HepG2 (cell line): ENCODE data around the gene LAMC1. TPM values are rescaled to one million over a fixed set of nuclear protein-coding genes. Genes with fewer than 3 reads are reported as not detected.

ENCODE experiments used
- DNMT1 ChIP-seq: sonication (generic); formaldehyde crosslinking; IDR thresholded peaks from 2 replicates; pipeline ENCODE4 v1.5.1; 2020; ENCODE audit warnings: mild to moderate bottlenecking, missing genetic modification reagents
- DZIP1 ChIP-seq: sonication (generic); formaldehyde crosslinking; IDR thresholded peaks from 2 replicates; pipeline ENCODE4 v1.5.0; 2020; ENCODE audit warnings: mild to moderate bottlenecking, missing genetic modification reagents
- FOXC1 ChIP-seq: sonication (generic); formaldehyde crosslinking; IDR thresholded peaks from 2 replicates; pipeline ENCODE4 v1.8.0; 2022; ENCODE audit warnings: mild to moderate bottlenecking, missing genetic modification reagents, borderline replicate concordance
- FOXP1 ChIP-seq, 2 experiments: fragments of 450-650 bp in 1 of 2; IDR thresholded peaks; 2 replicates each; pipeline ENCODE4 v1.6.1; 2017 to 2018; ENCODE audit warnings: antibody characterized with exemption in 1 of 2
- HINFP ChIP-seq: sonication (generic); formaldehyde crosslinking; IDR thresholded peaks from 2 replicates; pipeline ENCODE4 v1.4.0; 2020; ENCODE audit warnings: low read depth, mild to moderate bottlenecking, missing genetic modification reagents
- HMG20A ChIP-seq: IDR thresholded peaks from 2 replicates; pipeline ENCODE4 v1.6.1; 2016; ENCODE audit warnings: borderline replicate concordance
- NCOA1 ChIP-seq: sonication (generic); formaldehyde crosslinking; IDR thresholded peaks from 2 replicates; pipeline ENCODE4 v1.9.0; 2021; ENCODE audit warnings: missing genetic modification reagents
- POLR2A ChIP-seq, 2 experiments: IDR thresholded peaks; 2 replicates each; pipeline ENCODE4 v1.6.1; 2011; ENCODE audit warnings: low read depth in 2 of 2, low read length in 2 of 2, mild to moderate bottlenecking in 1 of 2, moderate library complexity in 1 of 2; ENCODE audit not compliant: insufficient read depth in 1 of 2
- SIN3B ChIP-seq: fragments of 150-350 bp; IDR thresholded peaks from 2 replicates; pipeline ENCODE4 v1.6.1; 2014; ENCODE audit warnings: low read length
- SMYD3 ChIP-seq: sonication (generic); formaldehyde crosslinking; IDR thresholded peaks from 2 replicates; pipeline ENCODE4 v1.8.1; 2023; ENCODE audit warnings: mild to moderate bottlenecking, missing genetic modification reagents
- TEAD3 ChIP-seq: optimal IDR thresholded peaks from 2 replicates; pipeline ENCODE3; 2016; ENCODE audit warnings: borderline replicate concordance
- THYN1 ChIP-seq: sonication (generic); formaldehyde crosslinking; IDR thresholded peaks from 2 replicates; pipeline ENCODE4 v1.8.1; 2023; ENCODE audit warnings: low read depth, mild to moderate bottlenecking, moderate library complexity, missing genetic modification reagents, borderline replicate concordance
- XBP1 ChIP-seq: sonication (generic); formaldehyde crosslinking; IDR thresholded peaks from 2 replicates; pipeline ENCODE4 v1.5.0; 2020; ENCODE audit warnings: missing genetic modification reagents
- polyA plus RNA-seq, 8 experiments: library from polyadenylated mRNA; depleted of rRNA in 3 of 8; stranded (reverse) in 7 of 8; unstranded in 1 of 8; fragments of >200 nt; fragmentation: Illumina TruSeq in 4 of 8; extraction: Trizol in 4 of 8; gene quantifications; 2 replicates each; pipeline versions ENCODE4 v1.2.1 to v1.2.3, GENCODE V29; 2011 to 2016; ENCODE audit warnings: low read depth in 4 of 8, missing spikeins in 1 of 8, mixed read lengths in 1 of 8; ENCODE audit not compliant: insufficient read depth in 1 of 8
- total RNA-seq, 5 experiments: library from RNA; depleted of rRNA; stranded (reverse); fragments of >200 nt; fragmentation: Illumina TruSeq; extraction: Trizol; gene quantifications; 2 replicates each; pipeline ENCODE4 v1.2.3, GENCODE V29; 2016; ENCODE audit warnings: low read depth in 1 of 5
- TF ChIP-seq, protein P1 (sequence below): sonication (generic); formaldehyde crosslinking; IDR thresholded peaks from 2 replicates; pipeline ENCODE4 v1.8.0; 2022; ENCODE audit warnings: missing genetic modification reagents, mild to moderate bottlenecking, borderline replicate concordance
- TF ChIP-seq, protein P2 (sequence below): sonication (generic); formaldehyde crosslinking; IDR thresholded peaks from 2 replicates; pipeline ENCODE4 v1.4.0; 2020; ENCODE audit warnings: missing genetic modification reagents, borderline replicate concordance
- TF ChIP-seq, protein P3 (sequence below): sonication (generic); formaldehyde crosslinking; IDR thresholded peaks from 2 replicates; pipeline ENCODE4 v1.5.1; 2020; ENCODE audit warnings: missing genetic modification reagents, mild to moderate bottlenecking, borderline replicate concordance

LAMC1 gene
- total and polyA plus RNA-seq, 2 of the 13 experiments (the other 11 are each of a cell fraction or from before 2014, with no cell fraction given), result 58.5 to 137 TPM

GRCh38 chr1:183023601-183024316 lies 539 bp downstream of the LAMC1 start (continued):
- TF ChIP-seq THYN1 (CRISPR knock-in tag), result no peak
- TF ChIP-seq FOXP1 (IDR thresholded peaks at IDR 0.05), result no peak
- no peak for TF ChIP-seq FOXP1 (CRISPR knock-in tag; IDR thresholded peaks at IDR 0.05)
- TF ChIP-seq POLR2A (IDR thresholded peaks at IDR 0.05; ENCODE audit: insufficient read depth in 1 of 2, low read depth in 2 of 2, low read length in 2 of 2), result peak in 1 of 2 experiments; percentile 38; a peak in 1 of 4 replicates
- TF ChIP-seq, protein P1, sequence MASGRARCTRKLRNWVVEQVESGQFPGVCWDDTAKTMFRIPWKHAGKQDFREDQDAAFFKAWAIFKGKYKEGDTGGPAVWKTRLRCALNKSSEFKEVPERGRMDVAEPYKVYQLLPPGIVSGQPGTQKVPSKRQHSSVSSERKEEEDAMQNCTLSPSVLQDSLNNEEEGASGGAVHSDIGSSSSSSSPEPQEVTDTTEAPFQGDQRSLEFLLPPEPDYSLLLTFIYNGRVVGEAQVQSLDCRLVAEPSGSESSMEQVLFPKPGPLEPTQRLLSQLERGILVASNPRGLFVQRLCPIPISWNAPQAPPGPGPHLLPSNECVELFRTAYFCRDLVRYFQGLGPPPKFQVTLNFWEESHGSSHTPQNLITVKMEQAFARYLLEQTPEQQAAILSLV (CRISPR knock-in tag), result no peak
- TF ChIP-seq, protein P2, sequence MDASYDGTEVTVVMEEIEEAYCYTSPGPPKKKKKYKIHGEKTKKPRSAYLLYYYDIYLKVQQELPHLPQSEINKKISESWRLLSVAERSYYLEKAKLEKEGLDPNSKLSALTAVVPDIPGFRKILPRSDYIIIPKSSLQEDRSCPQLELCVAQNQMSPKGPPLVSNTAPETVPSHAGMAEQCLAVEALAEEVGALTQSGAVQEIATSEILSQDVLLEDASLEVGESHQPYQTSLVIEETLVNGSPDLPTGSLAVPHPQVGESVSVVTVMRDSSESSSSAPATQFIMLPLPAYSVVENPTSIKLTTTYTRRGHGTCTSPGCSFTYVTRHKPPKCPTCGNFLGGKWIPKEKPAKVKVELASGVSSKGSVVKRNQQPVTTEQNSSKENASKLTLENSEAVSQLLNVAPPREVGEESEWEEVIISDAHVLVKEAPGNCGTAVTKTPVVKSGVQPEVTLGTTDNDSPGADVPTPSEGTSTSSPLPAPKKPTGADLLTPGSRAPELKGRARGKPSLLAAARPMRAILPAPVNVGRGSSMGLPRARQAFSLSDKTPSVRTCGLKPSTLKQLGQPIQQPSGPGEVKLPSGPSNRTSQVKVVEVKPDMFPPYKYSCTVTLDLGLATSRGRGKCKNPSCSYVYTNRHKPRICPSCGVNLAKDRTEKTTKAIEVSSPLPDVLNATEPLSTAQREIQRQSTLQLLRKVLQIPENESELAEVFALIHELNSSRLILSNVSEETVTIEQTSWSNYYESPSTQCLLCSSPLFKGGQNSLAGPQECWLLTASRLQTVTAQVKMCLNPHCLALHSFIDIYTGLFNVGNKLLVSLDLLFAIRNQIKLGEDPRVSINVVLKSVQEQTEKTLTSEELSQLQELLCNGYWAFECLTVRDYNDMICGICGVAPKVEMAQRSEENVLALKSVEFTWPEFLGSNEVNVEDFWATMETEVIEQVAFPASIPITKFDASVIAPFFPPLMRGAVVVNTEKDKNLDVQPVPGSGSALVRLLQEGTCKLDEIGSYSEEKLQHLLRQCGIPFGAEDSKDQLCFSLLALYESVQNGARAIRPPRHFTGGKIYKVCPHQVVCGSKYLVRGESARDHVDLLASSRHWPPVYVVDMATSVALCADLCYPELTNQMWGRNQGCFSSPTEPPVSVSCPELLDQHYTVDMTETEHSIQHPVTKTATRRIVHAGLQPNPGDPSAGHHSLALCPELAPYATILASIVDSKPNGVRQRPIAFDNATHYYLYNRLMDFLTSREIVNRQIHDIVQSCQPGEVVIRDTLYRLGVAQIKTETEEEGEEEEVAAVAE (CRISPR knock-in tag), result no peak; the same call in 1 of the 2 replicates
- TF ChIP-seq TEAD3 (CRISPR knock-in tag), result peak; percentile 61
- TF ChIP-seq, protein P3, sequence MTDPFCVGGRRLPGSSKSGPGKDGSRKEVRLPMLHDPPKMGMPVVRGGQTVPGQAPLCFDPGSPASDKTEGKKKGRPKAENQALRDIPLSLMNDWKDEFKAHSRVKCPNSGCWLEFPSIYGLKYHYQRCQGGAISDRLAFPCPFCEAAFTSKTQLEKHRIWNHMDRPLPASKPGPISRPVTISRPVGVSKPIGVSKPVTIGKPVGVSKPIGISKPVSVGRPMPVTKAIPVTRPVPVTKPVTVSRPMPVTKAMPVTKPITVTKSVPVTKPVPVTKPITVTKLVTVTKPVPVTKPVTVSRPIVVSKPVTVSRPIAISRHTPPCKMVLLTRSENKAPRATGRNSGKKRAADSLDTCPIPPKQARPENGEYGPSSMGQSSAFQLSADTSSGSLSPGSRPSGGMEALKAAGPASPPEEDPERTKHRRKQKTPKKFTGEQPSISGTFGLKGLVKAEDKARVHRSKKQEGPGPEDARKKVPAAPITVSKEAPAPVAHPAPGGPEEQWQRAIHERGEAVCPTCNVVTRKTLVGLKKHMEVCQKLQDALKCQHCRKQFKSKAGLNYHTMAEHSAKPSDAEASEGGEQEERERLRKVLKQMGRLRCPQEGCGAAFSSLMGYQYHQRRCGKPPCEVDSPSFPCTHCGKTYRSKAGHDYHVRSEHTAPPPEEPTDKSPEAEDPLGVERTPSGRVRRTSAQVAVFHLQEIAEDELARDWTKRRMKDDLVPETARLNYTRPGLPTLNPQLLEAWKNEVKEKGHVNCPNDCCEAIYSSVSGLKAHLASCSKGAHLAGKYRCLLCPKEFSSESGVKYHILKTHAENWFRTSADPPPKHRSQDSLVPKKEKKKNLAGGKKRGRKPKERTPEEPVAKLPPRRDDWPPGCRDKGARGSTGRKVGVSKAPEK, result no peak
- 0 out of 2 replicates have a peak, but pooled peaks have one; percentile 20 for TF ChIP-seq DZIP1 (CRISPR knock-in tag)
- no peak for TF ChIP-seq NCOA1 (CRISPR knock-in tag)
- TF ChIP-seq FOXC1 (CRISPR knock-in tag), result no peak; the same call in 1 of the 2 replicates
- no peak for TF ChIP-seq SIN3B
- no peak for TF ChIP-seq HMG20A (CRISPR knock-in tag)
- no peak for TF ChIP-seq XBP1 (CRISPR knock-in tag)
- no peak for TF ChIP-seq SMYD3
- TF ChIP-seq DNMT1 (CRISPR knock-in tag), result no peak
- TF ChIP-seq HINFP (CRISPR knock-in tag), result no peak
